IPS-20b (cell line): ENCODE results near the gene SLC8A1.

ENCODE experiments used
- H3K27ac ChIP-seq: one replicate; pipeline ENCODE4 v1.5.1; 2013; ENCODE audit warnings: low read length
- H3K27me3 ChIP-seq: 2 replicates; pipeline ENCODE4 v1.6.1; 2013; ENCODE audit warnings: mild to moderate bottlenecking, low read length, inconsistent platforms; ENCODE audit not compliant: insufficient read depth
- H3K36me3 ChIP-seq: 2 replicates; pipeline ENCODE4 v1.6.1; 2013; ENCODE audit warnings: low read depth, mild to moderate bottlenecking, inconsistent platforms, low read length, moderate library complexity; ENCODE audit not compliant: insufficient read depth
- H3K4me1 ChIP-seq: 2 replicates; pipeline ENCODE4 v1.6.1; 2013; ENCODE audit warnings: mild to moderate bottlenecking, control low read depth, inconsistent platforms, low read length, moderate library complexity; ENCODE audit not compliant: insufficient read depth
- H3K4me3 ChIP-seq: 2 replicates; pipeline ENCODE4 v1.5.1; 2013; ENCODE audit warnings: mild to moderate bottlenecking, low read length, inconsistent platforms
- H3K9ac ChIP-seq: 2 replicates; pipeline ENCODE4 v1.6.1; 2013; ENCODE audit warnings: low read depth, mild to moderate bottlenecking, inconsistent platforms, low read length, moderate library complexity
- H3K9me3 ChIP-seq: 2 replicates; pipeline ENCODE4 v1.6.1; 2013; ENCODE audit warnings: mild to moderate bottlenecking, low read depth, low read length, inconsistent platforms; ENCODE audit not compliant: insufficient read depth

Gene SLC8A1

DNA sequence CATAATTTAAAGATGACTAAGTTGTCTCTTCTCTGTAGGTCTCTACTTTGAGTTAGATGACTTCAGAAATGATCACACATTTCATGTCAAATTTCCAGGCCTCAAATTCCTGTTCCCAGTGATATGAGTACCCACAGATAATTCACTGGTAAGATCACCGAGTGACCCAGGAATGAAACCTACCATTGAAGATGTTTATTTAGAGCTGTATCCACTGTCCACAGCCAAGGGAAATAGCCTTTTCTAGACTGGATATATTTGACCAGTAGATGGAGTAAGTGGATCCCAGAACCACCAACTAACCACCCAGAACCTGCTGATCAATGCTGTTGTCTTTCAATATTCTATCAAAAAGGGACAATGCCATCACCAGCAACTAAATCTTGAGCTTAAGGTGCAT lies 238.8 kb downstream of the SLC8A1 start:
- no peak overlapping the region for H3K27ac ChIP-seq
- H3K27me3 ChIP-seq, result no peaks in the 10 kb centered on the region
- no peaks in the 10 kb centered on the region for H3K36me3 ChIP-seq
- H3K4me3 ChIP-seq, result no peak overlapping the region
- H3K4me1 ChIP-seq, result peaks cover 18% of the 10 kb centered on the region
- H3K9ac ChIP-seq, result no peak overlapping the region
- no peaks in the 10 kb centered on the region for H3K9me3 ChIP-seq

- peak overlapping the region; percentile 28; the same call in 1 of the 2 replicates for H3K4me3 ChIP-seq
- H3K9ac ChIP-seq, result no peak overlapping the region
- no peaks in the 10 kb centered on the region for H3K9me3 ChIP-seq
- no peak overlapping the region for H3K27ac ChIP-seq
- H3K27me3 ChIP-seq, result no peaks in the 10 kb centered on the region
- no peaks in the 10 kb centered on the region for H3K36me3 ChIP-seq
- peaks cover 16% of the 10 kb centered on the region for H3K4me1 ChIP-seq
Measured at GRCh38 chr2:40210968-40211353, 240.9 kb downstream of the SLC8A1 start.

GRCh38 chr2:40210344-40210967 lies 241.4 kb downstream of the SLC8A1 start:
- Histone ChIP-seq H3K27ac (peak overlapping the region; percentile 59), H3K27me3 (no peaks in the 10 kb centered on the region)

GRCh38 chr2:40209761-40210160 lies 242.1 kb downstream of the SLC8A1 start:
- H3K9me3 ChIP-seq, result no peaks in the 10 kb centered on the region
- H3K27me3 ChIP-seq, result no peaks in the 10 kb centered on the region
- H3K9ac ChIP-seq, result no peak overlapping the region
- no peak overlapping the region for H3K27ac ChIP-seq
- no peaks in the 10 kb centered on the region for H3K36me3 ChIP-seq
- H3K4me3 ChIP-seq, result no peak overlapping the region; the same call in 1 of the 2 replicates
- peaks cover 16% of the 10 kb centered on the region for H3K4me1 ChIP-seq

More at GRCh38 chr2:40210344-40210967, 241.4 kb downstream of the SLC8A1 start:
- Histone ChIP-seq H3K4me3 (peak overlapping the region; percentile 28; the same call in 1 of the 2 replicates), H3K36me3 (no peaks in the 10 kb centered on the region), H3K9ac (no peak overlapping the region), H3K4me1 (peaks cover 16% of the 10 kb centered on the region), H3K9me3 (no peaks in the 10 kb centered on the region)

DNA sequence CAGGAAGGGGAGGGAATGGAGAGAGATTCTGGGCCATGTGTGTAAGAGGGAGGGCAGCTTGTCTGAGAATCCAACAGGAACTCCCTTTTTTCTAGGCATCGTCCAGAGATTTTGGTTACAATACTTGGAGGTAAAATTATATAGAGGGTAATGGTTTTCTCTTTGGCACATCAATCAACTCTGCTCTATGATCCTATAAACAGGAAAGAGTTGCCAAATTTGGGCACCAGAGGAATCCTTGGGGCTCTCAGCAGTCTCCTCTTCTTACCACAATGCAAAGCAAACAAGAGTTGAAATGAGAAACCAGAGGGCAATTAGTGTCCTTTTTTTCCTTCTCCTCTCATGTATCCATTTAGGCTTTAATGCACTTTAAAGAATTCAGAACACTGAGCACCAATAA lies 243.4 kb downstream of the SLC8A1 start:
- H3K9me3 ChIP-seq, result no peaks in the 10 kb centered on the region
- no peaks in the 10 kb centered on the region for H3K36me3 ChIP-seq
- no peak overlapping the region for H3K9ac ChIP-seq
- no peak overlapping the region for H3K4me3 ChIP-seq
- peaks cover 16% of the 10 kb centered on the region for H3K4me1 ChIP-seq
- H3K27me3 ChIP-seq, result no peaks in the 10 kb centered on the region
- no peak overlapping the region for H3K27ac ChIP-seq

DNA sequence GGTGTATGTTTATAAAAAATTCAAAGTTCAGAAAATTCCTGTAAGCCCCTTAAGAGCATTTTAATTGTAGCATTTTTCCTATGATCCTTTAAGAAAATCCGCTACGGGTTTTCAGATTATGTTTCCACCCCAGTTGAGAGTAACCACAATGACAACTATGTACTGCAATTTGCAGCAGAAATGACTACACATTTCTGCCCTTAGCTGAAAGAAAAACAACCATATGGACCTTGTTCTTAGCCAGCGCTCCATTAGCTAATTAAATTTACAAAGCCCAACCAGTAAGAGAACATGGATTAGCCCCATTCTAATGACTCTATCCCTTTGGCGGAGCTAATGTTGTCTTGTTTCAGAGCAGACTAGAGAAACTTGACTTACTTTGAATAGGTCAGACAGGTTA lies 247.6 kb downstream of the SLC8A1 start:
- Histone ChIP-seq H3K9me3 (no peaks in the 10 kb centered on the region), H3K4me1 (peaks cover 4% of the 10 kb centered on the region; the same call in 1 of the 2 replicates), H3K9ac (no peak overlapping the region)

DNA sequence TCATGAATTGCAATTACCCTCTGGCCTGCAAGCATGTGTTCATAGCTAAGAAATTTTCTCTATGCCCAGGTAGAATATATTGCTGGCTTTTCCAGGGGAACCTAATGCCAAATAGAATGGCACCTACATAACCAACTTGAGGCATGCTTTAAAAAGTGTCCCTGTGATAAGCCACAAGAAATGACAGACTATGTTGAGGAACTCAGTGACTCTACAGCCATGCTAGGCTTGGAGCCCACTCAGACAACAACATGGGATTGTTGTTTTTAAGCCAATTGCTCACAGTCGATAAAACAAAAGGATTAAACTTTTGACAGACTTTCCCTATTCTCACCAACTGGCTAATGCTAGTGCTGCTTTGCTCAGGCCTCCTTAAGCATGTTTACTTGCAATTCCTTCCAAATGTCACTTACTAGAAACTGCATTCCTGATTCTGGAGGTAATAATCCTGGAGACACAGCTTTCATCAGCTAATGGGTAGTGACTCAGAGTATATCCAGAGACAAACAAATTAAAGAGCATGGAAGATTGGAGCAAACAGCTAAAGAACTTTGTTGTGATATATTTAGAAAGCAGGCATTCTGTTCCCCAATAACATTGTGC lies 249.0 kb downstream of the SLC8A1 start:
- Histone ChIP-seq H3K9ac (no peak overlapping the region), H3K4me3 (no peak overlapping the region)

More for the DNA sequence above, 247.6 kb downstream of the SLC8A1 start:
- no peaks in the 10 kb centered on the region for H3K27me3 ChIP-seq
- no peaks in the 10 kb centered on the region for H3K36me3 ChIP-seq
- no peak overlapping the region for H3K4me3 ChIP-seq
- H3K27ac ChIP-seq, result no peak overlapping the region

DNA sequence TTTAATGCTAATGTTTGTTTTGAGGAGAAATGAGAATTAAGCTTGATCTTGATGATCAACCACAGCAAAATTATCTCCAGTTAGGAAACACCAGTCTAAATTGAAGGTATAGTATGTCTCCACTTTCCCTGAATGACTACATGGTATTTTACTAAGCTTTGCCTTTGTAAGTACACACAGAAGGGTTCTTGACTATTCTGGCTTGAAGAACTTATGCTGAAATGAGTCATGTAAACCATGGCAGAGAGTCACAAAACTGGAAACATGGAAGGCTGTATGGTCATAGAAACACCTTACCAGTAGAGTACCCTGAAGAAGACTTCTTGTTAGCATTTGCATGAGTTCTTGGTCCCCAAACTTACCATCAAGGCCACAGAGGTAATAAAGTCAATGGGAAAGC lies 250.5 kb downstream of the SLC8A1 start:
- no peaks in the 10 kb centered on the region for H3K9me3 ChIP-seq
- H3K27ac ChIP-seq, result no peak overlapping the region
- H3K27me3 ChIP-seq, result no peaks in the 10 kb centered on the region
- no peaks in the 10 kb centered on the region for H3K36me3 ChIP-seq
- H3K4me3 ChIP-seq, result no peak overlapping the region
- H3K4me1 ChIP-seq, result peaks cover 4% of the 10 kb centered on the region; the same call in 1 of the 2 replicates
- no peak overlapping the region for H3K9ac ChIP-seq

More for the DNA sequence above, 249.0 kb downstream of the SLC8A1 start:
- Histone ChIP-seq H3K27ac (no peak overlapping the region), H3K4me1 (peaks cover 4% of the 10 kb centered on the region; the same call in 1 of the 2 replicates), H3K27me3 (no peaks in the 10 kb centered on the region), H3K9me3 (no peaks in the 10 kb centered on the region), H3K36me3 (no peaks in the 10 kb centered on the region)

- no peak overlapping the region for H3K4me3 ChIP-seq
- no peak overlapping the region for H3K27ac ChIP-seq
- H3K9me3 ChIP-seq, result no peaks in the 10 kb centered on the region
- H3K36me3 ChIP-seq, result no peaks in the 10 kb centered on the region
- H3K4me1 ChIP-seq, result peaks cover 4% of the 10 kb centered on the region; the same call in 1 of the 2 replicates
- H3K9ac ChIP-seq, result no peak overlapping the region
- H3K27me3 ChIP-seq, result no peaks in the 10 kb centered on the region
Measured at GRCh38 chr2:40200366-40200915, 251.4 kb downstream of the SLC8A1 start.

GRCh38 chr2:40199771-40200170 lies 252.1 kb downstream of the SLC8A1 start:
- H3K4me1 ChIP-seq, result peaks cover 4% of the 10 kb centered on the region; the same call in 1 of the 2 replicates
- no peaks in the 10 kb centered on the region for H3K36me3 ChIP-seq

DNA sequence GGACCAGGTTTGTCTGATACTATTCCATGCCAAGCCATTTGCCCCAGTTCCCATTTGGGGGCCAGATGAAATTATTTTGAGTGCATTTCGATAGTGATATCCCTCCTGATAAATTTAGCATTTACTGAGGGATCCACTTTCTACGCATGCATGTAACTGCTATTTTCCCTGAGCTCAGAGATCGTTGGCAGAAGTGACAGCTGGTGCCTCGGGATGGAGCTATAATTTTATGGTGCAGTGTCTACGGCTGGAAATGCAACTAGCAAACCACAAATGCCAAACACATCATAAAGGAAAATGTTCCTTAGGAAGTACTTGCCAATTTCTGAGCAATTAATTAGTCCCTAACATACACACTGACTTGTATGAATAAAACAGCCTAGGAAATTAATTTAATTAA lies 254.8 kb downstream of the SLC8A1 start:
- Histone ChIP-seq H3K27me3 (no peaks in the 10 kb centered on the region), H3K27ac (no peak overlapping the region), H3K4me1 (0 out of 2 replicates have a peak, but pooled peaks cover 4% of the 10 kb centered on the region), H3K36me3 (no peaks in the 10 kb centered on the region), H3K9me3 (no peaks in the 10 kb centered on the region), H3K4me3 (no peak overlapping the region), H3K9ac (no peak overlapping the region)

More at GRCh38 chr2:40199771-40200170, 252.1 kb downstream of the SLC8A1 start:
- no peak overlapping the region for H3K4me3 ChIP-seq
- H3K9me3 ChIP-seq, result no peaks in the 10 kb centered on the region
- H3K27ac ChIP-seq, result no peak overlapping the region
- H3K9ac ChIP-seq, result no peak overlapping the region
- H3K27me3 ChIP-seq, result no peaks in the 10 kb centered on the region

DNA sequence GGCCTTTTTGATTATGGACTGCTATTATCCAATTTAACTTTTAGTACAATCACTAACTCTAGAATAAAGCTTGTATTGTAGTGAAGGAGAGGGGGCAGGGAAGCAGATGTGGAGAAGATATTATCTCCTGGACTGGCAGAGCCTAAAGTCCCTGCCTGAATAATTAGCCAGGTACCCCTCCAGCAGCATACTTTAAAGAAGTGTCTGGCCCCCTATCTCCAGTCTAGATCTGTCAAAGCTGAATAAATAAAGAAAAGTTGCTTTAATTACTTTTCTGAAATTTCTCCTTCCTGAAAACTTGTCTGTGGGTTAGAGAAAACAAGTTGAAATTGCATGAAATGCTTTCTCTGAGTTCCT lies 258.2 kb downstream of the SLC8A1 start:
- no peak overlapping the region for H3K9ac ChIP-seq
- no peaks in the 10 kb centered on the region for H3K27me3 ChIP-seq
- H3K36me3 ChIP-seq, result no peaks in the 10 kb centered on the region

More for the DNA sequence above, 258.2 kb downstream of the SLC8A1 start:
- no peak overlapping the region for H3K4me3 ChIP-seq
- peaks cover 7% of the 10 kb centered on the region; the same call in 1 of the 2 replicates for H3K4me1 ChIP-seq
- no peak overlapping the region for H3K27ac ChIP-seq
- H3K9me3 ChIP-seq, result no peaks in the 10 kb centered on the region
